HepG2 (cell line): ENCODE data around the gene STRN3. TPM values are rescaled to one million over a fixed set of nuclear protein-coding genes. Genes with fewer than 3 reads are reported as not detected.

ENCODE experiments used
- ARHGAP35 ChIP-seq: sonication (generic); formaldehyde crosslinking; IDR thresholded peaks from 2 replicates; pipeline ENCODE4 v1.9.0; 2022; ENCODE audit warnings: mild to moderate bottlenecking, inconsistent platforms, moderate library complexity, missing genetic modification reagents, borderline replicate concordance
- CEBPG ChIP-seq: IDR thresholded peaks from 2 replicates; pipeline ENCODE4 v1.6.1; 2016
- GABPB1 ChIP-seq: IDR thresholded peaks from 2 replicates; pipeline ENCODE4 v1.6.1; 2016; ENCODE audit warnings: mild to moderate bottlenecking, missing genetic modification reagents, moderate library complexity, missing compliant biosample characterization
- HNRNPL ChIP-seq: fragments of 200-400 bp; formaldehyde crosslinking; IDR thresholded peaks from 2 replicates; pipeline ENCODE4 v1.6.1; 2017; ENCODE audit warnings: mild to moderate bottlenecking, low read depth, low read length
- MAFG ChIP-seq: sonication (generic); formaldehyde crosslinking; IDR thresholded peaks from 2 replicates; pipeline ENCODE4 v1.5.1; 2020; ENCODE audit warnings: mild to moderate bottlenecking, missing genetic modification reagents
- MTERF4 ChIP-seq: sonication (generic); formaldehyde crosslinking; IDR thresholded peaks from 2 replicates; pipeline ENCODE4 v1.8.0; 2023; ENCODE audit warnings: mild to moderate bottlenecking, missing genetic modification reagents
- POLR2AphosphoS5 ChIP-seq: IDR thresholded peaks from 2 replicates; pipeline ENCODE4 v1.6.1; 2012; ENCODE audit warnings: low read depth, low read length
- SNAPC2 ChIP-seq: sonication (generic); formaldehyde crosslinking; IDR thresholded peaks from 2 replicates; pipeline ENCODE4 v1.8.1; 2022; ENCODE audit warnings: mild to moderate bottlenecking, missing genetic modification reagents
- ZNF513 ChIP-seq: sonication (generic); formaldehyde crosslinking; conservative IDR thresholded peaks from 2 replicates; pipeline ENCODE4 v1.5.0; 2020; ENCODE audit warnings: missing genetic modification reagents
- ZNF546 ChIP-seq: sonication (generic); formaldehyde crosslinking; conservative IDR thresholded peaks from 2 replicates; pipeline ENCODE4 v1.8.1; 2023; ENCODE audit warnings: mild to moderate bottlenecking, missing genetic modification reagents
- ZNF678 ChIP-seq: sonication (generic); formaldehyde crosslinking; IDR thresholded peaks from 2 replicates; pipeline ENCODE4 v1.4.0; 2020; ENCODE audit warnings: mild to moderate bottlenecking, missing genetic modification reagents
- ZNF691 ChIP-seq: sonication (generic); formaldehyde crosslinking; IDR thresholded peaks from 2 replicates; pipeline ENCODE4 v1.4.0; 2020; ENCODE audit warnings: missing genetic modification reagents, low read depth, mild to moderate bottlenecking, borderline replicate concordance
- ZNF784 ChIP-seq: sonication (generic); formaldehyde crosslinking; IDR thresholded peaks from 2 replicates; pipeline ENCODE4 v1.5.1; 2020; ENCODE audit warnings: missing genetic modification reagents, mild to moderate bottlenecking, borderline replicate concordance
- ZNF878 ChIP-seq: sonication (generic); formaldehyde crosslinking; IDR thresholded peaks from 2 replicates; pipeline ENCODE4 v1.8.1; 2023; ENCODE audit warnings: mild to moderate bottlenecking, missing genetic modification reagents, moderate library complexity
- polyA plus RNA-seq, 8 experiments: library from polyadenylated mRNA; depleted of rRNA in 3 of 8; stranded (reverse) in 7 of 8; unstranded in 1 of 8; fragments of >200 nt; fragmentation: Illumina TruSeq in 4 of 8; extraction: Trizol in 4 of 8; gene quantifications; 2 replicates each; pipeline versions ENCODE4 v1.2.1 to v1.2.3, GENCODE V29; 2011 to 2016; ENCODE audit warnings: low read depth in 4 of 8, missing spikeins in 1 of 8, mixed read lengths in 1 of 8; ENCODE audit not compliant: insufficient read depth in 1 of 8
- total RNA-seq, 5 experiments: library from RNA; depleted of rRNA; stranded (reverse); fragments of >200 nt; fragmentation: Illumina TruSeq; extraction: Trizol; gene quantifications; 2 replicates each; pipeline ENCODE4 v1.2.3, GENCODE V29; 2016; ENCODE audit warnings: low read depth in 1 of 5
- TF ChIP-seq, protein P1 (sequence below): sonication (generic); formaldehyde crosslinking; IDR thresholded peaks from 2 replicates; pipeline ENCODE4 v1.4.0; 2020; ENCODE audit warnings: mild to moderate bottlenecking, missing genetic modification reagents, borderline replicate concordance
- TF ChIP-seq, protein P2 (sequence below): sonication (generic); formaldehyde crosslinking; IDR thresholded peaks from 2 replicates; pipeline ENCODE4 v1.4.0; 2020; ENCODE audit warnings: missing genetic modification reagents
- TF ChIP-seq, protein P3 (sequence below): sonication (generic); formaldehyde crosslinking; IDR thresholded peaks from 2 replicates; pipeline ENCODE4 v1.8.0; 2022; ENCODE audit warnings: mild to moderate bottlenecking, missing genetic modification reagents, borderline replicate concordance
- TF ChIP-seq, protein P4 (sequence below): IDR thresholded peaks from 2 replicates; pipeline ENCODE4 v1.6.1; 2018; ENCODE audit warnings: missing genetic modification reagents
- TF ChIP-seq, protein P5 (sequence below): IDR thresholded peaks from 2 replicates; pipeline ENCODE4 v1.6.1; 2016; ENCODE audit warnings: low read depth, borderline replicate concordance

STRN3 gene
- total and polyA plus RNA-seq, 2 of the 13 experiments (the other 11 are each of a cell fraction or from before 2014, with no cell fraction given): 49.4 to 123 TPM

DNA sequence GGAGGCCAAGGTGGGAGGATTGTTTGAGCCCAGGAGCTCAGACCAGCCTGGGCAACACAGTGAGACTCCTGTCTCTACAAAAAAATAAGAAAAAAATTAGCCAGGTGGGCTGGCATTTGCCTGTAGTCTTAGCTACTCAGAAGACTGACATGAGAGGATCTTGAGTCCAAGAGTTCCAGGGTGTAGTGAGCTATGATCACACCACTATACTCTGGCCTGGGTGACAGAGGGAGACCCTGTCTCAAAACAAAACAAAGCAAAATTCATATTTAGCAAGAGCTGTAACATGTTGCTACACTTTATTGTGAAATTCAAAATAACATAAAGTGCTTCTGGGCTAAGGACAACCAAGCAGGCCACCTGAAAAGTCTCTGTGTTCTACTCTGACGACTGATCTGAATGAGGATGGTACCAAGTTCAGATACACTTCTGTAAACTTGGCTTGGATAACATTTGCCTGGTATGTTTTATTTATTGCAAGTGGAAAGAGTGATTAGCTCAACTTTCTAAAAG is 11.6 kb upstream of the STRN3 start (continued):
- TF ChIP-seq ZNF513 (CRISPR knock-in tag) (no peak), MTERF4 (CRISPR knock-in tag) (no peak), ARHGAP35 (CRISPR knock-in tag) (no peak), GABPB1 (CRISPR knock-in tag) (no peak; the same call in 1 of the 2 replicates), ZNF878 (CRISPR knock-in tag) (no peak), ZNF784 (no peak; the same call in 1 of the 2 replicates), ZNF546 (no peak), CEBPG (peak; percentile 98), SNAPC2 (CRISPR knock-in tag) (no peak), HNRNPL (no peak), POLR2AphosphoS5 (no peak), MAFG (CRISPR knock-in tag) (no peak), ZNF678 (CRISPR knock-in tag) (no peak), ZNF691 (CRISPR knock-in tag) (no peak)
- TF ChIP-seq, protein P1, sequence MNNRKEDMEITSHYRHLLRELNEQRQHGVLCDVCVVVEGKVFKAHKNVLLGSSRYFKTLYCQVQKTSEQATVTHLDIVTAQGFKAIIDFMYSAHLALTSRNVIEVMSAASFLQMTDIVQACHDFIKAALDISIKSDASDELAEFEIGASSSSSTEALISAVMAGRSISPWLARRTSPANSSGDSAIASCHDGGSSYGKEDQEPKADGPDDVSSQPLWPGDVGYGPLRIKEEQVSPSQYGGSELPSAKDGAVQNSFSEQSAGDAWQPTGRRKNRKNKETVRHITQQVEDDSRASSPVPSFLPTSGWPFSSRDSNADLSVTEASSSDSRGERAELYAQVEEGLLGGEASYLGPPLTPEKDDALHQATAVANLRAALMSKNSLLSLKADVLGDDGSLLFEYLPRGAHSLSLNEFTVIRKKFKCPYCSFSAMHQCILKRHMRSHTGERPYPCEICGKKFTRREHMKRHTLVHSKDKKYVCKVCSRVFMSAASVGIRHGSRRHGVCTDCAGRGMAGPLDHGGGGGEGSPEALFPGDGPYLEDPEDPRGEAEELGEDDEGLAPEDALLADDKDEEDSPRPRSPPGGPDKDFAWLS: no peak
- TF ChIP-seq, protein P2, sequence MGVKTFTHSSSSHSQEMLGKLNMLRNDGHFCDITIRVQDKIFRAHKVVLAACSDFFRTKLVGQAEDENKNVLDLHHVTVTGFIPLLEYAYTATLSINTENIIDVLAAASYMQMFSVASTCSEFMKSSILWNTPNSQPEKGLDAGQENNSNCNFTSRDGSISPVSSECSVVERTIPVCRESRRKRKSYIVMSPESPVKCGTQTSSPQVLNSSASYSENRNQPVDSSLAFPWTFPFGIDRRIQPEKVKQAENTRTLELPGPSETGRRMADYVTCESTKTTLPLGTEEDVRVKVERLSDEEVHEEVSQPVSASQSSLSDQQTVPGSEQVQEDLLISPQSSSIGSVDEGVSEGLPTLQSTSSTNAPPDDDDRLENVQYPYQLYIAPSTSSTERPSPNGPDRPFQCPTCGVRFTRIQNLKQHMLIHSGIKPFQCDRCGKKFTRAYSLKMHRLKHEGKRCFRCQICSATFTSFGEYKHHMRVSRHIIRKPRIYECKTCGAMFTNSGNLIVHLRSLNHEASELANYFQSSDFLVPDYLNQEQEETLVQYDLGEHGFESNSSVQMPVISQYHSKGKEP (CRISPR knock-in tag): no peak
- TF ChIP-seq, protein P3, sequence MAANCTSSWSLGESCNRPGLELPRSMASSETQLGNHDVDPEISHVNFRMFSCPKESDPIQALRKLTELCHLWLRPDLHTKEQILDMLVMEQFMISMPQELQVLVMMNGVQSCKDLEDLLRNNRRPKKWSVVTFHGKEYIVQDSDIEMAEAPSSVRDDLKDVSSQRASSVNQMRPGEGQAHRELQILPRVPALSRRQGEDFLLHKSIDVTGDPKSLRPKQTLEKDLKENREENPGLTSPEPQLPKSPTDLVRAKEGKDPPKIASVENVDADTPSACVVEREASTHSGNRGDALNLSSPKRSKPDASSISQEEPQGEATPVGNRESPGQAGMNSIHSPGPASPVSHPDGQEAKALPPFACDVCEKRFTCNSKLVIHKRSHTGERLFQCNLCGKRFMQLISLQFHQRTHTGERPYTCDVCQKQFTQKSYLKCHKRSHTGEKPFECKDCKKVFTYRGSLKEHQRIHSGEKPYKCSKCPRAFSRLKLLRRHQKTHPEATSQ (CRISPR knock-in tag): no peak
- TF ChIP-seq, protein P4, sequence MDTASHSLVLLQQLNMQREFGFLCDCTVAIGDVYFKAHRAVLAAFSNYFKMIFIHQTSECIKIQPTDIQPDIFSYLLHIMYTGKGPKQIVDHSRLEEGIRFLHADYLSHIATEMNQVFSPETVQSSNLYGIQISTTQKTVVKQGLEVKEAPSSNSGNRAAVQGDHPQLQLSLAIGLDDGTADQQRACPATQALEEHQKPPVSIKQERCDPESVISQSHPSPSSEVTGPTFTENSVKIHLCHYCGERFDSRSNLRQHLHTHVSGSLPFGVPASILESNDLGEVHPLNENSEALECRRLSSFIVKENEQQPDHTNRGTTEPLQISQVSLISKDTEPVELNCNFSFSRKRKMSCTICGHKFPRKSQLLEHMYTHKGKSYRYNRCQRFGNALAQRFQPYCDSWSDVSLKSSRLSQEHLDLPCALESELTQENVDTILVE (CRISPR knock-in tag): peak; percentile 84
- TF ChIP-seq, protein P5, sequence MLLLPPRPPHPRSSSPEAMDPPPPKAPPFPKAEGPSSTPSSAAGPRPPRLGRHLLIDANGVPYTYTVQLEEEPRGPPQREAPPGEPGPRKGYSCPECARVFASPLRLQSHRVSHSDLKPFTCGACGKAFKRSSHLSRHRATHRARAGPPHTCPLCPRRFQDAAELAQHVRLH (CRISPR knock-in tag): peak; percentile 79; the same call in 1 of the 2 replicates
